Transverse colon (tissue), 4 donors: Measurements from ENCODE around the gene RAD51AP2. TPM values are rescaled to one million over a fixed set of nuclear protein-coding genes. Genes with fewer than 3 reads are reported as not detected.

Experiments used
- DNase-seq: peaks from one replicate; pipeline ENCODE4 v3.0.0-alpha.2; 2019
- H3K27ac ChIP-seq, 4 donors: fragments of 200-600 bp; sonication (generic); 2 replicates each; pipeline ENCODE4 v1.5.1; 2016 to 2018; ENCODE audit warnings: inconsistent platforms in 4 of 4
- H3K27me3 ChIP-seq: fragments of 200-600 bp; sonication (generic); 2 replicates; pipeline ENCODE4 v1.5.1; 2017; ENCODE audit warnings: inconsistent platforms
- H3K36me3 ChIP-seq, 4 donors: fragments of 200-600 bp; sonication (generic); 2 replicates each; pipeline ENCODE4 v1.5.1; 2017 to 2019; ENCODE audit warnings: inconsistent platforms in 4 of 4
- H3K4me1 ChIP-seq, 4 donors: fragments of 200-600 bp; sonication (generic); 2 replicates each; pipeline ENCODE4 v1.5.1; 2017 to 2020; ENCODE audit warnings: inconsistent platforms in 4 of 4
- H3K4me3 ChIP-seq, 4 donors: fragments of 200-600 bp; sonication (generic); 1 replicate in 1 of 4; 2 replicates in 3 of 4; pipeline versions ENCODE4 v1.5.1 to v1.6.1; 2017 to 2019; ENCODE audit warnings: inconsistent platforms in 4 of 4
- H3K9me3 ChIP-seq, 2 donors: fragments of 200-600 bp; sonication (generic); 2 replicates each; pipeline ENCODE4 v1.5.1; 2017 to 2019; ENCODE audit warnings: inconsistent platforms in 2 of 2
- CTCF ChIP-seq, 5 experiments: fragments of 200-600 bp in 3 of 5; fragments of 450-650 bp in 2 of 5; sonication (generic) in 3 of 5; IDR thresholded peaks; 1 replicate in 2 of 5; 2 replicates in 3 of 5; pipeline ENCODE4 v1.5.1; 2016 to 2017; ENCODE audit warnings: antibody characterized with exemption in 5 of 5, inconsistent platforms in 3 of 5, mild to moderate bottlenecking in 2 of 5, moderate library complexity in 1 of 5
- EP300 ChIP-seq: sonication (generic); formaldehyde crosslinking; IDR thresholded peaks from one replicate; pipeline ENCODE4 v1.6.1; 2017; ENCODE audit warnings: antibody characterized with exemption, low read depth
- POLR2A ChIP-seq: fragments of 450-650 bp; IDR thresholded peaks from one replicate; pipeline ENCODE4 v1.6.1; 2016; ENCODE audit warnings: antibody characterized with exemption, mild to moderate bottlenecking, moderate library complexity
- POLR2AphosphoS5 ChIP-seq, 3 donors: sonication (generic); formaldehyde crosslinking; IDR thresholded peaks; one replicate each; pipeline ENCODE4 v1.6.1; 2016; ENCODE audit warnings: antibody characterized with exemption in 3 of 3
- WGBS, 2 donors: methylation state at CpG; one replicate each; pipeline ENCODE4 v1.1.5; 2018; ENCODE audit warnings: low coverage in 1 of 2; 5-methylcytosine and 5-hydroxymethylcytosine counted together
- in situ Hi-C, 4 donors: fragments of 200-750 bp; cut with MboI; loops; one replicate each; pipeline versions ENCODE4 v1.15.0 to v1.15.1; 2017; ENCODE audit warnings: low sequenced_read_pairs in 3 of 4, low pct_ligation_motif_present in 1 of 4, low pct_unique_long_range_greater_than_20kb in 1 of 4
- intact Hi-C: fragments of 100-400 bp; cut with DNase I; formaldehyde crosslinking; loops from one replicate; pipeline ENCODE4 v1.15.1; 2023; ENCODE audit warnings: low total_unique reads
- total RNA-seq, 4 donors: library from RNA; depleted of rRNA; stranded (reverse); fragments of >200 nt; gene quantifications; one replicate each; pipeline ENCODE4 v1.1.0, GENCODE V29; 2016

The RAD51AP2 gene
- total RNA-seq, 4 donors from 2014 or later = 0.40 TPM; not detected in 3

- Histone ChIP-seq H3K27ac (peak overlapping the region; percentile 37 to 73 (median 68)), H3K9me3 (no peaks in the 10 kb centered on the region), H3K27me3 (peaks cover 10% of the 10 kb centered on the region), H3K36me3 (no peaks in the 10 kb centered on the region), H3K4me3 (peak overlapping the region; percentile 36 to 62 (median 42)), H3K4me1 (peaks cover 0 to 12% (median 4%) of the 10 kb centered on the region in 4 donors)
- 48 to 63% methylated on average over 5 to 8 of the region's 8 CpGs for WGBS, 2 donors
- TF ChIP-seq CTCF (IDR thresholded peaks at IDR 0.05) = no peak
- no peak for TF ChIP-seq EP300
- no peak for TF ChIP-seq POLR2AphosphoS5 (IDR thresholded peaks at IDR 0.05)
- no peak for TF ChIP-seq POLR2A
- intact Hi-C loops = no loop called here
- in situ Hi-C loops = no loop called here
- DNase-seq = no peak
Observed at GRCh38 chr2:17517481-17518211, 594 bp downstream of the RAD51AP2 start.

- intact Hi-C loops (no loop called here), in situ Hi-C loops (no loop called here)
- TF ChIP-seq POLR2AphosphoS5 (IDR thresholded peaks at IDR 0.05) = no peak
- TF ChIP-seq CTCF (IDR thresholded peaks at IDR 0.05) = no peak
- no peak for TF ChIP-seq POLR2A
- no peak for TF ChIP-seq EP300
- Histone ChIP-seq H3K4me1 (peaks cover 0 to 12% (median 4%) of the 10 kb centered on the region in 4 donors), H3K36me3 (no peaks in the 10 kb centered on the region), H3K4me3 (no peak overlapping the region), H3K27ac (no peak overlapping the region), H3K27me3 (peaks cover 10% of the 10 kb centered on the region), H3K9me3 (no peaks in the 10 kb centered on the region)
- DNase-seq = no peak
Observed at GRCh38 chr2:17515652-17516051, 2.6 kb downstream of the RAD51AP2 start.

GRCh38 chr2:17506736-17507616 lies 11.3 kb downstream of the RAD51AP2 start:
- DNase-seq = no peak
- WGBS, 2 donors = 57 to 75% methylated on average over 2 of the region's 2 CpGs
- Histone ChIP-seq H3K4me3 (no peak overlapping the region), H3K4me1 (no peaks in the 10 kb centered on the region), H3K27me3 (no peaks in the 10 kb centered on the region), H3K36me3 (no peaks in the 10 kb centered on the region), H3K27ac (no peak overlapping the region), H3K9me3 (no peaks in the 10 kb centered on the region)
- intact Hi-C loops (no loop called here), in situ Hi-C loops (no loop called here)
- TF ChIP-seq CTCF (IDR thresholded peaks at IDR 0.05) = no peak
- TF ChIP-seq POLR2A = no peak
- no peak for TF ChIP-seq EP300
- TF ChIP-seq POLR2AphosphoS5 (IDR thresholded peaks at IDR 0.05) = no peak

- Histone ChIP-seq H3K27ac (no peak overlapping the region), H3K9me3 (no peaks in the 10 kb centered on the region), H3K4me3 (no peak overlapping the region), H3K27me3 (no peaks in the 10 kb centered on the region), H3K4me1 (no peaks in the 10 kb centered on the region), H3K36me3 (no peaks in the 10 kb centered on the region)
- in situ Hi-C loops (no loop called here), intact Hi-C loops (no loop called here)
- no peak for TF ChIP-seq POLR2A
- TF ChIP-seq CTCF (IDR thresholded peaks at IDR 0.05) = no peak
- no peak for TF ChIP-seq EP300
- no peak for TF ChIP-seq POLR2AphosphoS5 (IDR thresholded peaks at IDR 0.05)
- no peak for DNase-seq
- whole genome bisulfite sequencing, 2 donors = 50 to 58% methylated on average over 1 of the region's 1 CpG
Observed at GRCh38 chr2:17497718-17498117, 20.5 kb downstream of the RAD51AP2 start.
